Dermis microvascular lymphatic vessel endothelial cell (primary cell): Measurements from ENCODE around the gene PURA. TPM values are rescaled to one million over a fixed set of nuclear protein-coding genes. Genes with fewer than 3 reads are reported as not detected.

Experiments
- DNase-seq, 2 donors: peaks; one replicate each; pipeline versions ENCODE4 v3.0.0 to v3.0.0-alpha.2; 2010; ENCODE audit warnings: low read depth in 2 of 2
- total RNA-seq: library from RNA; depleted of rRNA; stranded (reverse); fragments of >200 nt; gene quantifications from 2 replicates; pipeline ENCODE4 v1.2.1, GENCODE V29; 2014

The PURA gene
- total RNA-seq, 1 donor from 2014 or later, result 4.5 TPM

DNA sequence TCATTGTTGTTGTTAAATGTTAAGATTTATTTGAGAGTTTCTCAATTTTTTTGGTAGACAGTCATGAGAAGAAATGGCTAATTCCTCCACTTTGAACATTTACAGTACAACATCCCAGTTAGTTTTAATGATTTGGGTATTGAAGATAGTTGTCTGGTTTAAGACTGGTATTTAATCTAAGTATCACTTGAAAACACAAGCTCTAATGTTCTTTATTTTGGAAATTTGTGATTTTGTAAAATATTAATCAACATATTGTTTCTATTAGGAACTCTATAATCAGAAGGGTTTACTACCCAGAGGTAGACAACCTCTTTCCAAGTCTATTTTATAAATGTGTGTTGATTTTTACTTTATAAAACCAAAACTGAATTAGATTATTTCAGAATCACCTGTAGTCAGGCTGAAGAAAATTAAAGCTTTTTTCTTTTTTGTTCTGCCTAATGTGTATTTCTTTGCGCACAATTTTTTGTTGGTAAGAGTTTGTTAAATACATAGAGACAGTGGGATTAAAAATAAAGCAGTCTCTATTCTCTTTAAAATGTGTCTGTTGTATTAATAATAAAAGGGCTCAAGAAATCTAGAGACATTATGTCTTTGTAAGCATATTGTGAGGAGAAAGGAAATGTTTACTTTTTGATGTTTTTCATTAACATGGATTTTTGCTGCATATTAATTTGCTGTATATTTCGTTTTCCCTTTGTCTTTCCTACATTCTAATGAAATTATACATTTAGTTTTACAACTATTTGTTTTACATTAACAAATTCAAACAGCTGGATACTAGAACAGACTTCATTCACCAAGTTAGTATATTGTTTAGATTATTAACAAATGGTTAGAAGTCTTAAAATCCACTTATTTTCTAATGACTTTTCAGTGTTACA, 3.9 kb upstream of the PURA start:
- DNase-seq, result no peak

DNA sequence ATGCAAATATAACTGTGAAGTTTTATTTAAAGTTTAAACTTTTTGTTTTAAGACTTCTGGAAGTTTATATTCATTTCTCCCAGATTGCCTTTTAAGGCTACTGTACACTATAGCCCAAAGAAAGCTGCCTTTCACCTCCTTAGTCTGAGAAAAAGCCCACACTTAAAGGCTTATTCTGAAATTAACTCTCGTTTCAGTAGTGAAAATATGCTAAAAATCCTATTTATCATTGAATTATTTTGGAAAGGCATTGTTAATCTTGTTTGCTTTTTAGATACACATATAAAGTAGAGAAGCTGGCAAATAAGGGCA, 3.3 kb upstream of the PURA start:
- DNase-seq, result no peak

DNA sequence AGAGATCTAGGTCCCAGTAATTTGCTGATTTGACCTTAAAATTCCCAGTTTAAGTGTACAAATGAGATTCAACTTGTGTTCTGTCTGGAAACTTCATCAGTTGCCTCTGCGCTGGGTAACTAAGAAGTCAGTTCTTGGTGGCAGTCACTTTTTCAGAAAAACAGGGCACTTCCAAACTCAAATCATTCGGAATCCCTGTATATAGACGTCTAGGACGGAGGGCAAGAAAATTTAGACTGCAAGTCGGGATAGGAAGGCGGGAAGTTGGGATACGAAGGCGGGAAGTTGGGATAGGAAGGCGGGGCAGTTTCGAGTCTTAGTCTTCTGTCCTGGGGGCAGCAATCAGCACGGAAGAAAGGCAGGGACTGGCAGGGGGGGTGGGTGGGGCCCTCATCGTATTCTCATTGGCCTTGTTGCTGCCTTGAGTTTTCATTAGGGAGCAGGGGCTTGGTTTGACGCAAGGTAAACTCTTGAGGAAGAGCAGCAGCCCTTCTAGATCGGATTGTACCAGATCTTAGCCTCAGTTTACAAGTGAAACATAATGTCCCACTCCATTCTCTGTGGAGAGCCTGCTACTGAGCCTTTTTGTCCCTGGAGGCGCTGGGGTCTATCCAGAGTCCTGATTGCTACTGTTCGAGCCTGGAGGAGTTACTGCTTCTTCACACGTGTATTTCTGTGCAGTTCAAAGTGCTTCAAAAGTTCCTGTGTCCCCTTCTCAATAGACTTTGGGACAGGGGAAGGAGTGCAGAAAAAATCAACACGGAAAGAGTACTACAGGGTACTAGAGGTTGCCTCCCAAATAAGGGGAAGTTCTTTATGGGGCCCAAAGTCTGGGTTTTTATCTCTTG, 2.7 kb upstream of the PURA start:
- DNase-seq, result no peak

DNA sequence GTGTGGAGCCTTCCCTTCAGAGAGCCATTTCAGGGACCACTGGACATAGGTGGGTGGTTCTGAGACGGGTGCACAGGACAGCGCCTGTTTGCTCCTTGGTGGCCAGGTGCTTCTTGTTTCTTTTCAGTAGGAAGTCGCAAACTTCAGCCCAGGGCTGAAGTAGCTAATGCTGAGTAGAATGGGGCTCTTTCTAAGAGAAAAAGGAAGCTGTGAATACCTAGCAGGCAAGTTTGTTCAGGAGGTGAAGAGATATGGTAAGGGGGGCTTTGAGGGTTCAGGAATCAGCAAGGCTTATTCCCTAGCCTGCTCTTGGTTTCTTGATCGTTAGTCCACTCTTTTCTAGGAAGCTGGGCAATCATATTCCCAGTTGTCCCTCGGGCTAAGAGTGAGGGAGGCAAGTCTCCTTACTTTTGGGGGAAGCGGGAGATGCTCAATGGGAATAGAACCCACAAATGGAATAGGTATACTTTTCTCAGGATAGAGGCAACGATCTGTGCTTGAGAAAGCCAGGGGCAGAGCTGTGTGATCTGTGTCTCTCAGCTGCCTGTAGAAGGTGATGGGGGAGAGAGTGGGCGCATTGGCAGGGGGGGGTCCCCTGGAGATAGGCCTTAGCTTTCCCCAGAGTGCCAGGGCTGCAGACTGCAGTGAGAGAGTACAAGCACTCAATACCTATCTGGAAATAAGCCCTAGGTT, 1.9 kb upstream of the PURA start:
- no peak for DNase-seq

DNA sequence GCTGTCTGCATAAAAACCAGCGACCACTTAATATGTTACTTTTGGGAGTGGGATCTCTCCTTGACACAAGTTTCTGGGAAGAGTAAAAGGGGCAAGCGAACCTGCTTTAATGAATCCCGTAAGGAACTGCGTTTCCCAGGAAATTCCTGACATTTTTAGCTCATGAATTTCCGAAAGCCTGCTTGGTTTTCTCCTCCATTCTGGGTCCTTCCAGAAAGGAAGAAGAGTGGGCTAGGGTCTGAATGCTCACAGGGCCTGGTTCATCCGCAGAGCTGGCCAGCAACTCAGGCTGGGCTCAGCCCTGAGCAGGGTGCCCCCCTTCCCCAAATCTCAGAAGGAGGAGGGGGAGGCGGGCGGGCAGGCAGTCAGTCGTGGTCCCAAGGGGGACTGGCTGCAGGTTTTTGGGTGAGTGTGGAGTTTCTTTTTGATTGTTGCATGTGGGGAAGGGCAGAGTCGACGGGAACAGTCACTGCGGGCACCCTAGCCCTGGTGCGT, 1.2 kb upstream of the PURA start:
- DNase-seq, result no peak

DNA sequence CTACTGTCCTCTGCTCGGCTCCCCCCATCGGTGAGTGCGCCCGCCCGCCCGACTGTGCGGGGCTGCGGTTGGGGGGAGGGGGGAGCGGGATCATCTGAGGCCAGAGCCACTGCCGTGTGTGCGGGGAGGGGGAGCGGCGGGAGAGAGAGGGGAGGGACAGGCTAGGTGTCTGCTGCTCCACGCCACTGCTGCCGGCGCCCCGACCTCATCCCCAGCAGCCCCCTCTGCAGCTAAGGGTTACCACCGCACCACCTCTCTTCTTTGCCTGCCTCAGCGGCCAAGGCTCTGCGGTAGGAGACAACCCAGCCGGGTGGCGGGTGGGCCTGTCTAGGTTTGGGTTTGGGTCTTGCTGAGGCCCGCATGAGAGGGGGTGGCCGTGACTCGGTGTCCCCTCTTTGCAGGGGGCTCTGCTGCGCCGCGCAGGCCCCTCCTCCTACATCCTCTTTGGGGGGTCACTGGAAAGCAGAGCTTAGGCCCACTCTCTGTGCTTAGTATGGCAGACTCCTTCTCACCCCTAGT, 670 bp upstream of the PURA start:
- no peak for DNase-seq

DNA sequence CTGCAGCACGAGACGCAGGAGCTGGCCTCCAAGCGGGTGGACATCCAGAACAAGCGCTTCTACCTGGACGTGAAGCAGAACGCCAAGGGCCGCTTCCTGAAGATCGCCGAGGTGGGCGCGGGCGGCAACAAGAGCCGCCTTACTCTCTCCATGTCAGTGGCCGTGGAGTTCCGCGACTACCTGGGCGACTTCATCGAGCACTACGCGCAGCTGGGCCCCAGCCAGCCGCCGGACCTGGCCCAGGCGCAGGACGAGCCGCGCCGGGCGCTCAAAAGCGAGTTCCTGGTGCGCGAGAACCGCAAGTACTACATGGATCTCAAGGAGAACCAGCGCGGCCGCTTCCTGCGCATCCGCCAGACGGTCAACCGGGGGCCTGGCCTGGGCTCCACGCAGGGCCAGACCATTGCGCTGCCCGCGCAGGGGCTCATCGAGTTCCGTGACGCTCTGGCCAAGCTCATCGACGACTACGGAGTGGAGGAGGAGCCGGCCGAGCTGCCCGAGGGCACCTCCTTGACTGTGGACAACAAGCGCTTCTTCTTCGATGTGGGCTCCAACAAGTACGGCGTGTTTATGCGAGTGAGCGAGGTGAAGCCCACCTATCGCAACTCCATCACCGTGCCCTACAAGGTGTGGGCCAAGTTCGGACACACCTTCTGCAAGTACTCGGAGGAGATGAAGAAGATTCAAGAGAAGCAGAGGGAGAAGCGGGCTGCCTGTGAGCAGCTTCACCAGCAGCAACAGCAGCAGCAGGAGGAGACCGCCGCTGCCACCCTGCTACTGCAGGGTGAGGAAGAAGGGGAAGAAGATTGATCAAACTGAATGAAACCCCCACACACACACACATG, 654 bp downstream of the PURA start:
- DNase-seq, result peak in 1 of 2 donors; percentile 58

DNA sequence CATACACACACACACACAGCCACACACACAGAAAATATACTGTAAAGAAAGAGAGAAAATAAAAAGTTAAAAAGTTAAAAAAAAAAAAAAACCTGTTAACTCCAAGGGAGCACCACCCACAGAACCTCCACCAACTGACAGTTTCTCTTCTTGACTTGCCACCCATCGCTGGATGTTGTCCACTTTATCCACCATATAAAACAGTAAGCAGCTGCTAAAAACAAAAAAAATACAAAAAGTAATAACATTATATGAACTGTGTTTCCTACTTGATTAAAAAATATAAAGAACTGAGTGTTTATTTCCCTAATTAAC, 1.2 kb downstream of the PURA start:
- no peak for DNase-seq

DNA sequence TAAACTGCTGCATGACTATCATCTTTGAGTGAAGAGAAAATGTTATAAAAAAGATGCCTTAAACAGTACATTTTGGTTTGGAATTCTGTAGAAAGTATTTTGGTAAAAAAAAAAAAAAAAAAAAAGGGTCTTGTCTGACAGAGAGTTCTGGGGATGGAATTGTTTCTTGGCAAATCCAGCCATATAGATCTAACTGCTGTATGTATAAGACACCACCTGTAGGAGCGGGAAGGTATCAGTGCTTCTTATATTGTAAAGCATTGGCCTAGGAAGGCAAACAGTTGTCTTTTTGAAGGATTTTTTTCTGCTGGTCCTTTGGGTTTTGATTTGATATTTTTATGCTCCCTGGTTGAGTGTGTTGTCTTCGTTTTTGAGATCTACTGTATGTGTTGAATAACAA, 2.8 kb downstream of the PURA start:
- no peak for DNase-seq

DNA sequence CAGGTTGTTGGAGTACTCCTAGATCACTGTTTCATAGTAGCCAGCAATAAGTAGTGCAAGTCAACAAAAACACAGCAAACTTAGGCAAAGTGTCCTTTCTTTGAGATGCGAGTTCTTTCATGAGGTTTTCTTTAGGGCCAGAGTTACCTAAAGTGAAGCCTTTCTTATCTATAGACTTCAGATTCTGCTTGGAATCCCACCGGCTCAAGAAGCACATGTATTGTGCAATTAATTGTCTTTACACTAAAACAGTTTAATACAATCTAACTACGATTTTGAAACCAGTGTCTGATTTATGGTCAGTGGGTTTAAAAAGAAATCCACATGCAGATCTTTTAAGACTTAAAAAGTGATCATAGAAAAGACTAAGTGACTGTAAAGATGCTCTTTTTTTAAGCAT, 3.6 kb downstream of the PURA start:
- DNase-seq, result no peak

DNA sequence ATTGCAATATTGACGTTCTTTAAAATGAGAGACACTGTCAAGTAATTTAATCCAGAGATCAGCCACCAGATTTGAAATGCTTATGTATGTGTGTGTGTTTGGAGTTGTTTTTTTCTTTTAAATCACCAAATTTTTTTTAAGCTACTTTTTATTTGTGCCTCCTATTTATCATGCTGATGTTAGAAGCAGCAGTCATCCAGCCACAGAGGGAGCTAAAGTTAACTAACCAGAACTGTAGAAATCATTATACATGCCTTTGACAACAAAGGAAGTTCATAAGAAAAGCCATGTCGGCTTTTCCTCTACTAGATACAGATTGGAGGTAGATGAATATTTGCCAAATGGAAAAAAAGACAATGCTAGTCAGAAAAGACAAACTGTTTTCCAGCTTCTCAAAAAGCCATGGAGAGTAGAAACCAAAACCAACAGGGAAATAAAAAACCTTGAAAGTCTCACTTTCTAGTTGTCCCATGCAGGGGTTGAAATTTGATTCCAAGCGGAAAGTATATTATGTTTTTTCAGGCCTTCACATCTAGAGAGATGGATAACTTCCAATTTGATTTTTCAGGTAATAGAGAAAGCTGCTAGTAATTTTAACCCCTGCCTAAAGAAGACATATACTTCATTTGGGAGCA, 4.5 kb downstream of the PURA start:
- DNase-seq, result no peak

DNA sequence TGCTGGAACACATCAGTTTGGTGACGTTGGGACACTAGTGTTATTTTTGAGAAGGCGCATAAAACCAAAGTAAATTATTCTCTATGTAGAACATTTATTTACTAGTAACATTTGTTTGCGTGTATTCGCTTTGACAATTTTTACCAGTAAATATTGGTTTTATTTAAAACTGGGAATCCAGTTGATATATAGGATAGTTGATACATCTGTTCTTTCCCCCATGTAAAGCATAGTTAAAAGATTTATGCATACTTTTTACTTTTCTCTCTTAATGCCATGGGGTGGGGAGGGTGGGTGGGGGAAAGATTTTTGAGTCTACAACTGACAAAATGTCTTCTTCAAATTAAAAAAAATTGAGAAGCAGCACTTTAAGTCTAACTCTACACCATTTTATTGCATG, 11.7 kb downstream of the PURA start, which contains the start of gene IGIP:
TSS of gene IGIP (plus strand) at position 301 of the 400 bp plus-strand sequence. CDS start 2,540 bp downstream, outside the sequence.
- DNase-seq, result no peak

DNA sequence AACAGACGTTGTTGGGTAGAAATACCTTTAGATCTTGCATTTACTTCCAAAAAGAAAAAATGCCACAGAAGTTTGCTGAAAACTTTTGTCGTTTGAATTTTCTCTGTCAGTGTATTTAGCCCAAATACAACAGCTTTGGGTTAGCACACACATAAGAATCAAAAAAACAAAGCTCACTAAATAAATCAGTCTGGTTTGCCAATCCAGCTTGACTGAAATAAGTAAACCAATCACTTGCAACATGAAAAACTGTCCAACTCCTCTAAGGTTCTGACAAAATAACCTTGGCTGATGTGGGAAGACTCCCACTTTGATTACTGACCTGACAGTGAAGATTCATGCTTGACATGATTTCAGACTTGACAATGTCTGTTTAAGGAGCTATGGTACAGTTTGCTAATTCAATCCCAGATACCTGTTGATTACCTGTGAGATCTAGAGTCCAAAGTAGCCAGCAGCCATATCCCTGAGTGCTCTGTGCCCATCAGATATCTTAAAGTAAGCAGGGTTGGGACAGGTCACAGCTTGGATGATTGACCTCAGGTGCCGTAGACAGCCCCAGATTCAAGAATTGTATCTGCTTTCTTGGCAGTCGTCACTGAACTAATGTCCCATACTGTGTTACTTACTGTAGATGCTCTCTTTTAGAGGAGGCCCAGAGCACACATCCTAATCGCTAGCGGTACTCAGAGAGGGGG, 12.6 kb downstream of the PURA start:
- no peak for DNase-seq

DNA sequence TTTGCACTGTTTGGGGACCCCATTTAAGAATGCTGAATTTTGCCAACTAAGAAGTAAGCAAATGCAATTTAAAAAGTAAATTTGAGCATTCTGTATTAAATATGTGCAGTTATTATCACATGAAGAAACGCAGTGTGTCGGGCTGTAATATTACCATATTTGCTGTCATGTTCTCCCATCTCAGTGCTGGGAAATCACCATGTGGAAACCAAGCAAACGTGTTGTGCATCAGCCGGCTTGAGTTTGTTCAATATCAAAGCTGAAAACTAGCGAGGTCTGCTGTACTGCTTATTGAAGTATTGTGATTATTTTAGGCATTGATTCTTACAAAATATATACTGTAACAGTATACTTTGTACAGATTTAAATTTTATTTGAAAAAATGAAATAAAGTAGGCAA, 14.5 kb downstream of the PURA start:
- DNase-seq, result no peak

DNA sequence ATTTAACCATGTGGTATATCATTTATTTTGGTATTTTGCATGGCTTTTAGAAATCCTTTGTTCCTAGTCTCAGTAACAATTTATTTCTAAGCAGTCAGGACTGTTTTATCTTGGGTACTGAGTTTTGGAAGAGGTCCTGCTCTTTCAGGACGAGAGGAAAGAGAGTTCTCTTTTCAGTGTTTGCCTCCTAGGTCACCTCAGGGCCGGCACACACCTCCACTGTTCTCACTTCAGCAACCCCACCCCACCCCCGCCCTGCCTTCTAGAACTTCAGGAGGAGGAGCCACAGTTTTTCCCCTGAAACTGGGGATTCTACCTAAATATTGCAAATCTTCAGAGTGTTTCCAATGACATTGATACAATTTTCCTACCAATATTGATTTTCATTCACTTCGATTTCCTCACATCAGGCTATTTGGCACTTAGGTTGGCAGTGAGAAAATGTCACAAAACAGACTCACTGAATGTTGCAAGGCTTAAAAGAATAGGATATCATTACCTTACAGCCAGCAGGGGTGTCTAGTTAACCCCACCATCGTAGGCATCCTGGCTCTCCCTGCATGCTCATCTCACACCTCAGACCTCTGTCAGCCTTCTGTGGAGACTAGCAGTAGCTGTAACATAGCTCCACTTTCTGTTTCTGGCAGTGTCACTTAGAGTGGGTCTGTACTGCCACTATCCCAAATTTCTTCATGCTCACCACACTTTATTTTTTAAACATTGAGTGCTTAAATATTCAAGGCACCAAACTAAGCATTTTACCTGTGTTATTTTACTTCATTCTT, 17.2 kb downstream of the PURA start:
- DNase-seq, result no peak

DNA sequence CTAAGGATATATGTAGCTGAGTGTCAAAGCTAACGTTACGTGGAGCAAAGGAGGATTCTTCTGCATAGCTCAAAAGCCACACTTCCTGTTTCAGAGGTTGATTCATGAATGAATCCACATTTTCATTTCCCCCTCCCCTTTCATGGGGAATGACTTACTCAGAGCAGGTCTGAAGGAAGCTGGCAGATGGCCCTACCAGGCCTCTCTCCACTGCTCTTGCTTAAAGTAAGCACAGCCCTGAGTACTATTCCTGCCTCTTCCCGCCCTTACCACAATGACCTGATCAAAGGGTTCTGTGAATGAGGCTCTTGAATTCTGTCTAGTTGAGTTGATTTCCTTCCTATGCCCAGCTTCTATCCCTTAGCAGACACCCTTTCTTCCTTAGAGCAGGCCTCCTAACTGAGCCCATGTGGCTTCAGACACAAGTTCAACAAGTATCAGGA, 18.1 kb downstream of the PURA start:
- DNase-seq, result peak in 1 of 2 donors; percentile 71

DNA sequence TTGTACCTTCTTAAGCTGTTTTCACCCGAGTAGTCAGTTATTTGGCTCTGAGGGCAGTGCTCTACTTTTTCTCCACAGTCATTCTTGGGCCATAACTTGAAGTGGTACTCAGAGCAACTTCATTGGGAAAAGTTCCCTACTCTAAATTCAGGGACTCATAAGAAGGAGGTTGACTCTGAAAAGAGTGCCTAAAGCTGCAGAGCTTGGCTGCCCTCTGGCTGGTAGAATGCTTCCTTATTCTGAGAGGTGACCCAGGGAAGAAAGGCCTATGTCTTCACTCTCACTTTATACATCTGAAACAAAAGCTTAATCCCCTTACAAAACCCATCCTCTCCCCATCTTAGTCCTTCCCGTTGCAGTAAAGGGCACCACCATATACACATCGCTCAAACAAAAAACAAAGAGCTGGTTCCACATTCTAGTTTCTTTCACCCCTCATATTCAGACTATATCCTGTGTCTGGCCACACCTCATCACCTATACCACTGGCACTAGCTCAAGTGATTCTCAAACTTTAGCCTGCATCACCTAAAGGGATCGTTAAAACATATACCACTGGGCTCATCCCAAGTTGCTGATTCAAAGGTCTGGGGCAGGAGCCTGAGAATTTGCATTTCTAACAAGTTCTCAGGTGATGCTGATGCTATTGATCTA, 19.7 kb downstream of the PURA start:
- DNase-seq, result no peak

DNA sequence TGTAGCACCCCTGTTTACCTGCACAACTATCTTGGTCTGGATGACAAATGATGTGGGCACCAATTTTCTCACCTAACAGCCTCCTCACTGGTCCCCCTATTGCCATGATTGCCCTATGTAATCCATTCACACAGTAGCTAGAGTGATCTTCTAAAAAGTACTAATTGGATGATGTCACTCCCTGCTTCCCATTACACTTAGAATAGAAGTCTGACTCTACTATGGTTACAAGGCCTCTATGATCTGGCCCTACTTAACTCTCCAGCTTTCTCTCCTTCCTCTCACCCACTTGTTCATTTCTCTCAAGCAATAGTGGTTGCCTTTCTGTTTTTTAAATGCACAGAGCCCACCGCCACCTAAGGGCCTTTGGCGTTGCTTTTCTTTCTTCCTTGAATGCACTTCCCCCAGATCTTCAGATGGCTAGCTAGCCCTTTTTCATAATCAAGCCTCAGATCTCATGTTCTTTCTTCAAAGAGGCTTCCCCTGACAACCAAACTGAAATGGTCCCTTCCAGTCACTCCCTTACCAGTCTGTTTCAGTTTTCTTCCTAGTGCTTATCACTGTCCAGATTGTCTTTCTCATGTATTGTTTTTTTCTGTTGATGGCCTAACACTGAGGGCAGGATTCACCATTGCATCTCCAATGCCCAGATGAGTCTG, 20.5 kb downstream of the PURA start:
- no peak for DNase-seq
